GM12891 (cell line): ENCODE results near the gene DNAH12.

Experiments
- PAX5 ChIP-seq: IDR thresholded peaks from 2 replicates; pipeline ENCODE4 v1.6.1; 2011; ENCODE audit warnings: low read length, moderate library complexity, mild to moderate bottlenecking; ENCODE audit not compliant: insufficient read depth, severe bottlenecking
- POLR2A ChIP-seq: IDR thresholded peaks from 2 replicates; pipeline ENCODE4 v1.6.1; 2011; ENCODE audit warnings: low read depth, low read length, control low read depth
- POLR2AphosphoS5 ChIP-seq: IDR thresholded peaks from 2 replicates; pipeline ENCODE4 v1.6.1; 2011; ENCODE audit warnings: low read depth, low read length, control low read depth
- POU2F2 ChIP-seq: IDR thresholded peaks from 2 replicates; pipeline ENCODE4 v1.6.1; 2011; ENCODE audit warnings: low read depth, mild to moderate bottlenecking, control low read depth, low read length, moderate library complexity

- TF ChIP-seq POLR2A = no peak
- TF ChIP-seq PAX5 = no peak
- TF ChIP-seq POLR2AphosphoS5 = no peak
- no peak for TF ChIP-seq POU2F2
These were observed 213.0 kb downstream of the DNAH12 start for GRCh38 chr3:57331078-57331610.
